HepG2 (cell line): ENCODE data around the gene SEZ6. TPM values are rescaled to one million over a fixed set of nuclear protein-coding genes. Genes with fewer than 3 reads are reported as not detected.

Experiments
- ATAC-seq: fragments of 200-7000 bp; cut with Tn5 transposase; 3 replicates; pipeline ENCODE4 v1.9.1; 2020; ENCODE audit warnings: mild to moderate bottlenecking, moderate library complexity
- BruUV-seq: library from RNA; stranded (reverse); fragments of 400-500 nt; replicated peaks from 2 replicates; lab custom pipeline; 2021; lab: Mats Ljungman, UMichigan
- CTCF ChIA-PET: fragments of 300-600 bp; formaldehyde crosslinking; extraction: SDS; loops from one replicate; lab custom pipeline; 2021; ENCODE audit warnings: low total read pairs, inconsistent platforms, low intra/inter-chr PET ratio; lab: Yijun Ruan, JAX
- POLR2A ChIA-PET: fragments of 350-600 bp; sonication (Branson Sonifier 250); formaldehyde crosslinking; loops from one replicate; lab custom pipeline; 2020; ENCODE audit warnings: antibody characterized with exemption, inconsistent platforms; lab: Yijun Ruan, JAX
- DNase-seq: peaks from one replicate; pipeline ENCODE4 v3.0.0-alpha.2; 2015; ENCODE audit warnings: low spot score
- FAIRE-seq: peaks from 3 replicates; lab custom pipeline; 2011; peaks lifted over from hg19 to GRCh38; lab: Jason Lieb, UNC
- H2AFZ ChIP-seq: one replicate; pipeline ENCODE4 v1.6.1; 2011; ENCODE audit warnings: low read length, inconsistent platforms
- H3K27ac ChIP-seq: fragments of 300-600 bp; 3 replicates; pipeline ENCODE4 v1.8.0; 2011; ENCODE audit warnings: mixed run types, mild to moderate bottlenecking, mixed read lengths, low read length, inconsistent platforms; ENCODE audit not compliant: insufficient read depth; ENCODE audit errors: extremely low read length
- H3K27me3 ChIP-seq, 2 experiments: fragments of 200-600 bp in 1 of 2; 2 replicates in 1 of 2; 3 replicates in 1 of 2; pipeline versions ENCODE4 v1.6.0 to v1.8.0; 2011; ENCODE audit warnings: low read length in 2 of 2, mild to moderate bottlenecking in 2 of 2, moderate library complexity in 2 of 2, inconsistent platforms in 1 of 2; ENCODE audit not compliant: insufficient read depth in 2 of 2, control insufficient read depth in 1 of 2
- H3K36me3 ChIP-seq, 2 experiments: fragments of 200-600 bp in 1 of 2; replicated peaks in 1 of 2; 2 replicates in 1 of 2; 3 replicates in 1 of 2; pipeline versions ENCODE4 v1.5.1 to v1.8.0; 2011; ENCODE audit warnings: low read length in 2 of 2, inconsistent platforms in 1 of 2; ENCODE audit not compliant: insufficient read depth in 2 of 2, control insufficient read depth in 1 of 2
- H3K4me1 ChIP-seq: 2 replicates; pipeline ENCODE4 v1.5.1; 2012; ENCODE audit warnings: low read length, inconsistent platforms; ENCODE audit not compliant: insufficient read depth
- H3K4me2 ChIP-seq: 2 replicates; pipeline ENCODE4 v1.6.0; 2011; ENCODE audit warnings: low read depth, low read length, inconsistent platforms
- H3K4me3 ChIP-seq, 3 experiments: fragments of 200-600 bp in 1 of 3; sonication (generic), shearing (Covaris generic) in 1 of 3; replicated peaks in 1 of 3; 2 replicates each; pipeline ENCODE4 v1.5.1; 2011 to 2016; ENCODE audit warnings: low read length in 3 of 3, inconsistent platforms in 2 of 3, low read depth in 2 of 3, mild to moderate bottlenecking in 2 of 3, control low read depth in 1 of 3, mixed read lengths in 1 of 3; ENCODE audit not compliant: insufficient read depth in 1 of 3
- H3K79me2 ChIP-seq: one replicate; pipeline ENCODE4 v1.6.1; 2011; ENCODE audit warnings: low read length, inconsistent platforms; ENCODE audit not compliant: insufficient read depth
- H3K9ac ChIP-seq: 2 replicates; pipeline ENCODE4 v1.6.0; 2011; ENCODE audit warnings: mild to moderate bottlenecking, low read depth, low read length, inconsistent platforms; ENCODE audit not compliant: insufficient read depth
- H3K9me3 ChIP-seq: 2 replicates; pipeline ENCODE4 v1.5.1; 2012; ENCODE audit warnings: mild to moderate bottlenecking, low read length
- H4K20me1 ChIP-seq: 2 replicates; pipeline ENCODE4 v1.6.0; 2011; ENCODE audit warnings: inconsistent platforms, mild to moderate bottlenecking, low read length, moderate library complexity; ENCODE audit not compliant: insufficient read depth
- AKAP8 ChIP-seq: sonication (generic); formaldehyde crosslinking; IDR thresholded peaks from 2 replicates; pipeline ENCODE4 v1.5.1; 2020; ENCODE audit warnings: mild to moderate bottlenecking, missing genetic modification reagents
- CREM ChIP-seq, 2 experiments: sonication (generic) in 1 of 2; formaldehyde crosslinking in 1 of 2; IDR thresholded peaks; 2 replicates each; pipeline versions ENCODE4 v1.4.0 to v1.6.1; 2016 to 2020; ENCODE audit warnings: antibody characterized with exemption in 1 of 2, mild to moderate bottlenecking in 1 of 2, missing genetic modification reagents in 1 of 2
- ERF ChIP-seq: IDR thresholded peaks from 2 replicates; pipeline ENCODE4 v1.6.1; 2018; ENCODE audit warnings: missing biosample characterization, missing genetic modification reagents
- HNRNPLL ChIP-seq: fragments of 200-400 bp; formaldehyde crosslinking; IDR thresholded peaks from 2 replicates; pipeline ENCODE4 v1.6.1; 2017; ENCODE audit warnings: mild to moderate bottlenecking, low read depth, low read length; ENCODE audit not compliant: poor library complexity, severe bottlenecking
- JUND ChIP-seq: sonication (generic); formaldehyde crosslinking; IDR thresholded peaks from 2 replicates; pipeline ENCODE4 v1.8.0; 2022; ENCODE audit warnings: mild to moderate bottlenecking, missing genetic modification reagents
- MTA1 ChIP-seq: sonication (generic); formaldehyde crosslinking; IDR thresholded peaks from 2 replicates; pipeline ENCODE4 v1.4.0; 2020; ENCODE audit warnings: missing genetic modification reagents, mild to moderate bottlenecking, borderline replicate concordance
- POLR2AphosphoS2 ChIP-seq: IDR thresholded peaks from 2 replicates; pipeline ENCODE4 v1.6.1; 2011; ENCODE audit warnings: low read depth, low read length, improper control_type of control experiment
- PRMT3 ChIP-seq: sonication (generic); formaldehyde crosslinking; IDR thresholded peaks from 2 replicates; pipeline ENCODE4 v1.8.1; 2022; ENCODE audit warnings: low read depth, mild to moderate bottlenecking, moderate library complexity, missing genetic modification reagents, borderline replicate concordance
- RFX3 ChIP-seq: IDR thresholded peaks from 2 replicates; pipeline ENCODE4 v1.6.1; 2016; ENCODE audit warnings: missing biosample characterization, missing genetic modification reagents
- SRSF4 ChIP-seq: fragments of 200-400 bp; formaldehyde crosslinking; IDR thresholded peaks from one replicate; pipeline ENCODE4 v1.6.1; 2018; ENCODE audit warnings: mild to moderate bottlenecking, low read depth, low read length, moderate library complexity; ENCODE audit not compliant: poor library complexity, severe bottlenecking
- ZNF773 ChIP-seq: sonication (generic); formaldehyde crosslinking; IDR thresholded peaks from 2 replicates; pipeline ENCODE4 v1.4.0; 2020; ENCODE audit warnings: missing genetic modification reagents, borderline replicate concordance
- ZNF776 ChIP-seq: sonication (generic); formaldehyde crosslinking; IDR thresholded peaks from 2 replicates; pipeline ENCODE4 v1.4.0; 2020; ENCODE audit warnings: mild to moderate bottlenecking, missing genetic modification reagents
- whole genome bisulfite sequencing: methylation state at CpG from one replicate; pipeline ENCODE4 v1.1.6; 2017; ENCODE audit warnings: low lambda C conversion rate; 5-methylcytosine and 5-hydroxymethylcytosine counted together
- in situ Hi-C: cut with HindIII; loops from 2 replicates; pipeline ENCODE4 v1.10.0; 2017; ENCODE audit warnings: low pct_unique_long_range_greater_than_20kb; ENCODE audit not compliant: extremely low pct_ligation_motif_present
- intact Hi-C: fragments of 100-400 bp; cut with micrococcal nuclease; formaldehyde crosslinking; loops from one replicate; pipeline ENCODE4 v1.10.0; 2022; ENCODE audit not compliant: unreplicated experiment
- polyA plus RNA-seq, 8 experiments: library from polyadenylated mRNA; depleted of rRNA in 3 of 8; stranded (reverse) in 7 of 8; unstranded in 1 of 8; fragments of >200 nt; fragmentation: Illumina TruSeq in 4 of 8; extraction: Trizol in 4 of 8; gene quantifications; 2 replicates each; pipeline versions ENCODE4 v1.2.1 to v1.2.3, GENCODE V29; 2011 to 2016; ENCODE audit warnings: low read depth in 4 of 8, missing spikeins in 1 of 8, mixed read lengths in 1 of 8; ENCODE audit not compliant: insufficient read depth in 1 of 8
- total RNA-seq, 5 experiments: library from RNA; depleted of rRNA; stranded (reverse); fragments of >200 nt; fragmentation: Illumina TruSeq; extraction: Trizol; gene quantifications; 2 replicates each; pipeline ENCODE4 v1.2.3, GENCODE V29; 2016; ENCODE audit warnings: low read depth in 1 of 5
- TF ChIP-seq, protein P1 (sequence below): sonication (generic); formaldehyde crosslinking; IDR thresholded peaks from 2 replicates; pipeline ENCODE4 v1.5.0; 2020; ENCODE audit warnings: mild to moderate bottlenecking, missing genetic modification reagents
- TF ChIP-seq, protein P2 (sequence below), 2 experiments: sonication (generic) in 1 of 2; formaldehyde crosslinking in 1 of 2; IDR thresholded peaks; 2 replicates each; pipeline versions ENCODE4 v1.6.1 to v1.9.0; 2014 to 2022; ENCODE audit warnings: antibody characterized with exemption in 1 of 2, borderline replicate concordance in 1 of 2, inconsistent platforms in 1 of 2, low read depth in 1 of 2, missing genetic modification reagents in 1 of 2
- TF ChIP-seq, protein P3 (sequence below): sonication (generic); formaldehyde crosslinking; IDR thresholded peaks from 2 replicates; pipeline ENCODE4 v1.8.1; 2023; ENCODE audit warnings: mild to moderate bottlenecking, missing genetic modification reagents, borderline replicate concordance

The SEZ6 gene
- total and polyA plus RNA-seq, 2 of the 13 experiments (the other 11 are each of a cell fraction or from before 2014, with no cell fraction given), result not detected

DNA sequence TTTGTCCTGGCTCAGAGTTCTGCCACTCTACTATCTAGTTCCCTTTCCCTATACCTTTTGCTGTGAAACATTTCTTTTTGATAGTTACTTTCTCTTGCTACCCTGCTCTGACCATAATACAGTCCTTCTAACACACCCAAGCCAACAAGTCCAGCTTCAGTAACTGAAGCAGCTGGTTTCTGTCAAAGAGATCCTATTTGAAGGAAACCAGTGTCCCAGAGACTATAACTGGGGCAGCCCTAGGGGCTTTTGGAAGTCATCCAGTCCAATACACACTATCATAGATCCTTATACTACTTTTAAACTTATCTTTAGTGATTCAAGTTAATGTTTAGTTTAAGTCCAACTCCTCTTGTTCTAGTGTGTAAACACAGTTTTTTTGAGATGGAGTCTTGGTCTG lies 85.6 kb downstream of the SEZ6 start (continued):
- TF ChIP-seq, protein P1, sequence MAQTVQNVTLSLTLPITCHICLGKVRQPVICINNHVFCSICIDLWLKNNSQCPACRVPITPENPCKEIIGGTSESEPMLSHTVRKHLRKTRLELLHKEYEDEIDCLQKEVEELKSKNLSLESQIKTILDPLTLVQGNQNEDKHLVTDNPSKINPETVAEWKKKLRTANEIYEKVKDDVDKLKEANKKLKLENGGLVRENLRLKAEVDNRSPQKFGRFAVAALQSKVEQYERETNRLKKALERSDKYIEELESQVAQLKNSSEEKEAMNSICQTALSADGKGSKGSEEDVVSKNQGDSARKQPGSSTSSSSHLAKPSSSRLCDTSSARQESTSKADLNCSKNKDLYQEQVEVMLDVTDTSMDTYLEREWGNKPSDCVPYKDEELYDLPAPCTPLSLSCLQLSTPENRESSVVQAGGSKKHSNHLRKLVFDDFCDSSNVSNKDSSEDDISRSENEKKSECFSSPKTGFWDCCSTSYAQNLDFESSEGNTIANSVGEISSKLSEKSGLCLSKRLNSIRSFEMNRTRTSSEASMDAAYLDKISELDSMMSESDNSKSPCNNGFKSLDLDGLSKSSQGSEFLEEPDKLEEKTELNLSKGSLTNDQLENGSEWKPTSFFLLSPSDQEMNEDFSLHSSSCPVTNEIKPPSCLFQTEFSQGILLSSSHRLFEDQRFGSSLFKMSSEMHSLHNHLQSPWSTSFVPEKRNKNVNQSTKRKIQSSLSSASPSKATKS (CRISPR knock-in tag), result no peak
- no peak for TF ChIP-seq AKAP8
- no peak for TF ChIP-seq SRSF4
- TF ChIP-seq JUND (CRISPR knock-in tag), result no peak

DNA sequence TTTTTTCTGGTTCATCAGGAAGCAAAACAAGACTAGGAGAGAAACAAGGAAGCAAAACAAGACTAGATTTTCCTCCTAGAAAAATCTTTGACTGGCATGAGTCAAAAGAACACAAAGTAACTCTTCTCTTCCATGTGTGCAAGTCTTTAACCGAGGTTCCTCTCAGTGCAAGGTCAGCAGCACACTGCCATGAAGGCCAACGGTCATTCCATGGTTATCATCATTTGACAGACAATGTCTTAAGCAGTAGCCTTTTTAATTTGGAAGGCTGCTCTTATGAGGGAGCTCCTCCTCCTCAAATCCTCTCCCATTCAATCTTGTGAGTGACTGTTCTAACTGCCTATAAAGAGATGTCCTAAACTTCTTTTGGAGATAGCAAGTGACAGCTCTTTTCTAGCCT lies 87.5 kb downstream of the SEZ6 start:
- no peaks in the 10 kb centered on the region for H3K4me1 ChIP-seq
- ChIA-PET POLR2A (no interaction called here), CTCF (no interaction called here)
- H3K27me3 ChIP-seq, result no peaks in the 10 kb centered on the region
- intact Hi-C loops, result no loop called here
- no peak overlapping the region for H2AFZ ChIP-seq
- no peaks in the 10 kb centered on the region for H3K79me2 ChIP-seq
- in situ Hi-C loops, result no loop called here
- WGBS, result 84% methylated on average over 2 of the region's 2 CpGs
- no peaks in the 10 kb centered on the region for H4K20me1 ChIP-seq
- H3K36me3 ChIP-seq, result peaks cover 40 to 86% of the 10 kb centered on the region in 2 experiments
- no peak overlapping the region for H3K4me3 ChIP-seq
- no TSS peak for BruUV-seq
- no peak for ATAC-seq
- H3K9me3 ChIP-seq, result no peaks in the 10 kb centered on the region
- no peak overlapping the region for H3K9ac ChIP-seq
- no peak overlapping the region for H3K4me2 ChIP-seq
- DNase-seq, result no peak
- FAIRE-seq, result no peak
- no peak overlapping the region for H3K27ac ChIP-seq
- TF ChIP-seq ZNF773 (CRISPR knock-in tag), result no peak
- TF ChIP-seq MTA1 (CRISPR knock-in tag), result no peak
- no peak for TF ChIP-seq HNRNPLL
- TF ChIP-seq ERF (CRISPR knock-in tag), result no peak
- TF ChIP-seq, protein P2, sequence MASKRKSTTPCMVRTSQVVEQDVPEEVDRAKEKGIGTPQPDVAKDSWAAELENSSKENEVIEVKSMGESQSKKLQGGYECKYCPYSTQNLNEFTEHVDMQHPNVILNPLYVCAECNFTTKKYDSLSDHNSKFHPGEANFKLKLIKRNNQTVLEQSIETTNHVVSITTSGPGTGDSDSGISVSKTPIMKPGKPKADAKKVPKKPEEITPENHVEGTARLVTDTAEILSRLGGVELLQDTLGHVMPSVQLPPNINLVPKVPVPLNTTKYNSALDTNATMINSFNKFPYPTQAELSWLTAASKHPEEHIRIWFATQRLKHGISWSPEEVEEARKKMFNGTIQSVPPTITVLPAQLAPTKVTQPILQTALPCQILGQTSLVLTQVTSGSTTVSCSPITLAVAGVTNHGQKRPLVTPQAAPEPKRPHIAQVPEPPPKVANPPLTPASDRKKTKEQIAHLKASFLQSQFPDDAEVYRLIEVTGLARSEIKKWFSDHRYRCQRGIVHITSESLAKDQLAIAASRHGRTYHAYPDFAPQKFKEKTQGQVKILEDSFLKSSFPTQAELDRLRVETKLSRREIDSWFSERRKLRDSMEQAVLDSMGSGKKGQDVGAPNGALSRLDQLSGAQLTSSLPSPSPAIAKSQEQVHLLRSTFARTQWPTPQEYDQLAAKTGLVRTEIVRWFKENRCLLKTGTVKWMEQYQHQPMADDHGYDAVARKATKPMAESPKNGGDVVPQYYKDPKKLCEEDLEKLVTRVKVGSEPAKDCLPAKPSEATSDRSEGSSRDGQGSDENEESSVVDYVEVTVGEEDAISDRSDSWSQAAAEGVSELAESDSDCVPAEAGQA (IDR thresholded peaks at IDR 0.05; ENCODE audit: low read depth), result no peak
- TF ChIP-seq, protein P2 (CRISPR knock-in tag; IDR thresholded peaks at IDR 0.05; ENCODE audit: borderline replicate concordance), result no peak
- no peak for TF ChIP-seq RFX3
- TF ChIP-seq ZNF776 (CRISPR knock-in tag), result no peak
- TF ChIP-seq, protein P3, sequence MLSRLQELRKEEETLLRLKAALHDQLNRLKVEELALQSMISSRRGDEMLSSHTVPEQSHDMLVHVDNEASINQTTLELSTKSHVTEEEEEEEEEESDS, result no peak
- no peak for TF ChIP-seq POLR2AphosphoS2
- TF ChIP-seq CREM (IDR thresholded peaks at IDR 0.05), result no peak
- no peak for TF ChIP-seq CREM (CRISPR knock-in tag; IDR thresholded peaks at IDR 0.05)
- no peak for TF ChIP-seq PRMT3 (CRISPR knock-in tag)
